SK-MEL-5 (cell line): ENCODE data around the gene AFTPH. TPM values are rescaled to one million over a fixed set of nuclear protein-coding genes. Genes with fewer than 3 reads are reported as not detected.

Source experiments
- DNase-seq: peaks from one replicate; pipeline ENCODE4 v3.0.0-alpha.2; 2016; ENCODE audit warnings: low read depth, low spot score
- in situ Hi-C: cut with HindIII; loops from 2 replicates; pipeline ENCODE4 v1.10.0; 2016; ENCODE audit warnings: low sequenced_read_pairs, high pct_unique_total_duplicates, low pct_unique_long_range_greater_than_20kb
- total RNA-seq: library from RNA; depleted of rRNA; stranded (reverse); fragments of >200 nt; shearing (Covaris generic); gene quantifications from 2 replicates; pipeline ENCODE4 v1.2.3, GENCODE V29; 2014

AFTPH gene
- total RNA-seq, 1 experiment from 2014 or later, result 44.7 TPM

DNA sequence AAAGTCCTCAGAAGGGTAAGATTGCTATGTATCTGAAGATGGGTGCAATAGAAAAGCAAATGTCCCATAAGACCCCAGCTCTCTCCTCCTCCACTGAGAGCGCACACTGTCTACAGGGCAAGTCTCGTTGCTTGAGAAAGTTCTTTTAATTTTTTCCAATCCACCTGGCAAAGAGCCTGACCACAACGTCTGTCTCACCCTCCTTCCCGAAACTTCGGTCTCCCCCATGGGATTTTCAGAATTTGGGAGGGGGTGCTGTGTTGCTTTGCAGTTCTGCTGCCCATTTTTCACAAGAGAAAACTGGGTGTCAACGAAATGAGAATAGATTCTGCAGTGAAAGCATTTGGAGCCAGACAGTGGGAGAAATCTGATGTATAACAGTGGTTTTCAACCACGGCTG lies 89.1 kb downstream of the AFTPH start:
- in situ Hi-C loops, result no loop called here
- no peak for DNase-seq

GRCh38 chr2:64615192-64615763 lies 91.2 kb downstream of the AFTPH start:
- no peak for DNase-seq
- in situ Hi-C loops, result no loop called here

DNA sequence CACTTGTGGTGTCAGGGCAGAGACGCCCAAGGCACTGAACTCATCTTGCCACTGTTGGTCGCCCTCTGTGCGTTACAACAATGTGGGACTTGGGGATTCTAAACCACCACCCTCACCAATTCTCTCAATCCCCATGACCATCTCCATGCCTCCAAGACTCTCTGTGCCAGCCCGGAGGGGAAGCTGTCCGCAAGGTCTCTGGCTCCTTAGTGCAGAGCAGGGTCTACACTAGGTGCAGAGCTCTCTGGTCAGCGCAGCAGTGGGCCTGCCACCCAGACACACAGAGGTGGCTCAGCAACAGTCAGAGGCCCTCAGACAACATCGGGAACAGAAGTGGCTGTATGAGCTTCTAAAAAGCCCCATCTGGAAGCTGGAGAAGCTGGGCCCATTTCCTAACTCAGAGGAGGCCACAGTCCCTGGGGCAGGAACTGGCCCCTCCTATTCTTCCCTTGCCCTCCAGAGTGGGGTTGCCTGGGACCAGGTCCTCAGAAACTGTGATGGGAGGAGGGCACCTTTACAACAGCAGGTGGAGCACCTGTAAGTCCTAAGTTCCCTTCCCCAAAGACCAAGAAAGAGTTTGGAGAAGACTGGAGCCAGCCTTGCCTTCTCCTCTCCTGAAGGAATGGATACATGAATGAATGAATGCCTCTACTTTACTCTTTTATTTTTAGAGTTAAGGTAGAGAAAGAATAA lies 91.9 kb downstream of the AFTPH start:
- in situ Hi-C loops, result no loop called here
- DNase-seq, result no peak

- in situ Hi-C loops, result no loop called here
- DNase-seq, result no peak
These were observed 93.6 kb downstream of the AFTPH start for GRCh38 chr2:64617631-64618151.

DNA sequence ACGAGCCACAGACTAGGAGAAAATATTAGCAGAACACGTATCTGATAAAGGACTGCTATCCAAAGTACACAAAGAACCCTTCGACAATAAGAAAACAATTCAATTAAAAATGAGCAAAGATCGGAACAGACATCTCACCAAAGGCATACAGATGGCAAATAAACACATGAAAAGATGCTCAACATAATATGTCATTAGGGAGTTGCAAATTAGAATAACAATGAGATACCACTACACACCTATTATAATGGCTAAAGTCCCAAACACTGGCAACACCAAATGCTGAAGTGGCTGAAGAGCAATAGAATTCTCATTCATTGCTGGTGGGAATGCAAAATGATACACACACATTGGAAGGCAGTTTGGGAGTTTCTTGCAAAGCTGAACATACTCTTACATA lies 96.5 kb downstream of the AFTPH start:
- no peak for DNase-seq
- in situ Hi-C loops, result no loop called here

DNA sequence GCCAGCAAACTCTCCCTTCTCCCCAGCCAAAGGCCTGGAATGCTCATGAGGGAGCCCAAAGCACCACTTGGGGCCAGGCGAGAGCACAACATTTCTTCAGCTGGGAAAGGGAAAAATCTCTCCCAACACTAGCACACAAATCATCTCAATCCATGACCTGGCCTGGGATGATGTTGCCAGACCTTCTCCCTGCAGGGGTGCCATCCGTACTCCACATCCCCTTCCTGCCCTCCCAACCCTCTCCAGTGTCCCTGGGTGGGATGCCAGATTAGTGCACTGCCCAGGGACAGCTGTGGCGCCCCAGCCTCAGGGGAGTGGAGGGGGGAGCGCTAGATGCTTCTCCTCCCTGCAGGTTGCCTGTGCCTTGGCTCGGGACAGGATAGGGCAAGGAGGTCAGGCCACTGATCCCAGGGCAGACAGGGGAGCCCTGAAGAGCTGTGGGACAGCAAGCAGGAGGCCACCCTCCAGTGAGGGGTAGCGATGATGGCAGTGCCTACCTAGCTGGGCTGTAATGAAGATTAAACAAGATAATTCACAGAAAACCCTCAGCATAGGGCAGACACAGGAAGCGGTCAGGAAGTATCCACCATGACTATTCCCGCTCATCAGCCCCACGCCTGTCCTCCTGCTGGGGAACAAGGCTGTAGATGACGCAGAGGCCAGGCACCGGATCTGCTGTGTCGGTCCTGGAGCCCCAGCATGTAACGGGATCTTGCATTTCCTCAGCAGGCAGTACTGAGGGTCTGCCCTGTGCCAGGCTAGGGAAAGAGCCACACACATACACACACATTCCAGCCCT lies 98.5 kb downstream of the AFTPH start:
- in situ Hi-C loops, result no loop called here
- no peak for DNase-seq

DNA sequence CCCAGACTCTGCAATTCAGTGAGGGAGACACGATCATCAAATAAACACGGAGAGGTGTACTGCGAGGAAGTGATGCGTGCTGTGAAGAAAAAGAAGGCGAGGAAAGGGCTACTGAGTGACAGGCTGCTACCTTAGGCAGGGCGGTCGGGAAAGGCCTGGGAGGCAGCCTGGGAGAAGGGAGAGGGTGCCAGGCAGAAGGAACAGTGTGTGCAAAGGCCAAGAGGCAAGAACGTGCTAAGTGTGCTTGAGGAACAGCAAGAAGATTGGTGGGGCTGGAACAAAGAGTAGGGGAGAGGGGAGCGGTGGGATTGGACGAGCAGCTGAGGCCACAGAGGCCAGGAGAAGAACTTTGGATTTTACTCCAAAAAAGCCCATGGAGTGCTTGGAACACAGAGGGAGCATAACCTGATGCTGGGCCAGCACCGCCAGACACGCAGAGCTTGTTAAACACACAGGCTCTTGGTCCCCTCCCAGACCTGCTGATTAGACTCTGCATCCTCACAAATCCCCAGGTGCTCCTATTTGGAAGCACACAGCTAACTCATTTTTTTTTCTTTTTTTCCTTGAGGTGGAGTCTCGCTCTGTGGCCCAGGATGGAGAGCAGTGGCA lies 99.2 kb downstream of the AFTPH start:
- DNase-seq, result no peak
- in situ Hi-C loops, result no loop called here

- in situ Hi-C loops, result no loop called here
- DNase-seq, result no peak
These were observed 100.0 kb downstream of the AFTPH start for GRCh38 chr2:64624108-64624610.

- DNase-seq, result no peak
- in situ Hi-C loops, result no loop called here
These were observed 100.7 kb downstream of the AFTPH start for GRCh38 chr2:64624862-64625261.

DNA sequence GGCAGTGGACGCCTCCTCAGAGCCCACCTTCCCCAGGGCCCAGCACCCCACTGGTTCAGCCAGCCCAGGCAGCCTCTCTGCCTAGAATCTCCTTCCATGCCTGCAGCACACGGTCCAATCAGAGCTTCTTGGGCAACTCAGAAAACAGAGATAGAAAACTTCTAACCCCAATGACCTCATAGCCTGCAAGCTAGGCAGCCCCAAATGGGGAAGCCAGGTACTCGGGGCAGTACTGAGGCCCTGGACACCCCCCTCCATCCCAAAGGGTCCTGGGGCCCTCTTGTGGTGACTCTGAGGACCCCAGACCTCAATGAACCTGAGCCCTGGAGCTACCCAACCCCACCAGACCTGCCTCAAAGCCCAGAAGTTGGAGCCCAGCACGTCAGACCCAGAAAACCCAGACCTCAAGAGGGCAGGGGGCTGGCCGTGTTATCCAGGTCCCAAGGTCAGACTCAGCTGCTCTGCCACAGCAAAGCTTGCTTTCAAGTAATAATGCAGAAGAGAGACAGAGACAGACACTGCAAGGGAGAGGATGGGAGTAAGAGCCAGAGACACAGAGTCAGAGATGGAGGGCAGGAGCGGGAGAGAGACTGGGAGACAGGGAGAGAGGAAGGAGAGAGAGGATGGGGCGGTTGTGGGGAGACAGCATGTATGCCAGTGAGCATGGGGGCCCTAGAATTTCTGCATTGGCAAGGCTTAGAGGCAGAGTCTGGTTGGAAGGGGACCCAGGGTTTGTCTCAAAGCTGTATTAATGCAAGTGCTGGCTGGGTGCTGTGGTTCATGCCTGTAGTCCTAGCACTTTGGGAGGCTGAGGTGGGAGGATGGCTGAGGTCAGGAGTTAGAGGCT lies 101.4 kb downstream of the AFTPH start:
- in situ Hi-C loops, result no loop called here
- DNase-seq, result no peak

GRCh38 chr2:64626146-64626809 lies 102.2 kb downstream of the AFTPH start:
- no peak for DNase-seq
- in situ Hi-C loops, result no loop called here

DNA sequence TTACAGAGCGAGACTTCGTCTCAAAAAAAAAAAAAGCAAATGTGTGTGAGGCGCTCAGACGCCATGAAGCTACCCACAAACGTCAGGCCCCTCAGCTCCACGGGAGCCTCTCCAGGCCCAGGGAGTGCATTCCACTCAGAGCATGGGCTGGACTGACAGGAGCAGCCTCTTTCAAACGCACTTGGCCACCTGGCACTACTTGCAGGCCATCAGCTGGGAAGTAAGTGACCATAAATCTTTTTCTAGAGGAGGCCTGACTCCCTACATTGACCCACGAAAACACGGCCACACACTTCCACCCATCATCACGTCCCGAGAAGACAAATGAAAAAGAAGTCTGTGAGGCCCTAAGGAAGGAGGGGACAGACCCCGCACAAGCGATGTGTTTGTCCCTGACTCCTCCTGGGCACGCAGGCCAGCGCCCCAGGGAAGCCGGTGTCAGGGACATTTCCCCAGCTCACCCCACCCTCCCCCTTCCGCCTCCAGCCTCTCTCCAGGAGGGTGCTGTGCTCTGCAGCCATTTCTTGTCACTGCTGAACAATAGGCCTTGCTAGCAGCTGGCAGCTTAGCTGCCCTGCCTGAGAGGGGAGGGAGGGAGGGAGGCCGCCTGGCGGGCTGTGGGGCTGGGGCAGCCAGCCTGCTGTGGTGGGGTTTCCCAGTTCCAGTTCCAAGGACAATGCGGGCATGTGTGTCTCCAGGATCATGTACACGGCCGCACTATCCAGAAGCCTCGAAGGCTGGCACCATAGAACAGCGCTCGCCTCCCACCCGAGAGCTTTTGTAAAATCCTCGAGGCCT lies 103.0 kb downstream of the AFTPH start:
- DNase-seq, result no peak
- in situ Hi-C loops, result no loop called here

GRCh38 chr2:64627860-64628841 lies 104.0 kb downstream of the AFTPH start:
- in situ Hi-C loops, result no loop called here
- no peak for DNase-seq

- DNase-seq, result no peak
- in situ Hi-C loops, result no loop called here
These were observed 105.2 kb downstream of the AFTPH start for GRCh38 chr2:64629329-64629781.

DNA sequence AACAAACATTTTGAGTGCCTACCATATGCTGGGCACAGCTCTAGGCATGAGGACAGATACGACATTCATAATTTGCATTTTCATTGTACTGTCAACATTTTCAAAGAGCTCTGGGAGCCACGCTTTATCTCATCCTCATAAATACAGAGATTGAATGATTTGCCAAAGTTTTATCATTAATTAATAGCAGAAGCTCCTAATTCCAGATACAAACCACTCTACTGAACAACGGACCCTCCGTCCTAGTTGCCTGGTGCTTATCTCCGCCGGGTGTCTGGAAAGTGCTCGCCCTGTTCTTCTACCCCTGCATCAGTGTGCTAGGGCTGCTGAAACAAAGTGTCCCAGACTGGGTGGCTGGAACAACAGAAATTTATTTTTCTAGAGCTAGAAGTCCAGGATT lies 105.7 kb downstream of the AFTPH start:
- in situ Hi-C loops, result no loop called here
- no peak for DNase-seq
